CD4-positive, alpha-beta T cell treated with Interleukin-17A for 4 hours (primary cell): ENCODE results near the gene UMAD1.

Experiments used
- DNase-seq: peaks from one replicate; pipeline ENCODE4 v3.0.0-alpha.2; 2020; ENCODE audit warnings: mixed read lengths

The UMAD1 gene

DNA sequence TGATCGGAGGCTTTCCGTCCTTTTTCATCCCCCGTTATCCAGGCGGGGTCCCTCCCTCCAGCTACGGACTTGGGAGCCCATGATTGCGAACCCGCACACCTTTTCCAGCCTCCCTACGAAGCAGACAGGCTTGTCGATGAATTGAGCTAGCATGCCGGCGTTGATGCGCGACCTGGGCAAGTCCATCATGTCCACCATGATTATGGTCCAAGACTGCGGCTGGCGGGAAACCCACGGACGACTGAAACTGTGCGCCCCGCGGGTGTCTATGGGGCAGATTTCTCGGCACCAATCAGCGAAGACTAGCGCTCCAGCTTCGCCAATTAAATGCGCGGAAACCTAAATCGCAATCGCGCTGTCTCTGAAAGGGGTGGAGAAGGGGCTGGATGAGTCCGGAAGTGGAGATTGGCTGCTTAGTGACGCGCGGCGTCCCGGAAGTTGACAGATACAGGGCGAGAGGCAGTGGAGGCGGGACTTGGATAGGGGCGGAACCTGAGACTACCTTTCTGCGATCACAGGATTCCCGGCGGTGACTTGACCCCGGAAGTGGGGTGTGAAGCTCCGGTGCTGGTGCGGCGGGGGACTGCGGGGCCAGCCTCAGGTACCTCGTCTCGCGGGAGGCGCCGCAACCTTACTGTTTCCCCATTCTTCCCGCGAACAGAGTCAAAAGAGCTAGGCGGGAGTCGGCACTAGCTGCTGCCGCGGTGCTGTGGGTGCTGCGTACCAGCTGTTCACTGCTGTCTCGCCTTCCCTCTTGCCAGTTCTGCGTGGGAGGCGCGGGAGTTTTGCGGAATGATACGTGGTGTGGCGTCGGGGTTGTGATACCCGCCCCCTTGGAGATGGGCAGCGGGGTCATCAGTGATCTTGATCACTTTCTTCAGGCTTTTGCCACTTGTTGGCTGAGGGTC, at the start of gene UMAD1:
TSS of gene UMAD1 (plus strand) at position 532 of the 908 bp plus-strand sequence. CDS start 32,620 bp downstream, outside the sequence.
- DNase-seq: peak; percentile 98

GRCh38 chr7:7595451-7595850, 45.1 kb upstream of the UMAD1 start:
- no peak for DNase-seq

DNA sequence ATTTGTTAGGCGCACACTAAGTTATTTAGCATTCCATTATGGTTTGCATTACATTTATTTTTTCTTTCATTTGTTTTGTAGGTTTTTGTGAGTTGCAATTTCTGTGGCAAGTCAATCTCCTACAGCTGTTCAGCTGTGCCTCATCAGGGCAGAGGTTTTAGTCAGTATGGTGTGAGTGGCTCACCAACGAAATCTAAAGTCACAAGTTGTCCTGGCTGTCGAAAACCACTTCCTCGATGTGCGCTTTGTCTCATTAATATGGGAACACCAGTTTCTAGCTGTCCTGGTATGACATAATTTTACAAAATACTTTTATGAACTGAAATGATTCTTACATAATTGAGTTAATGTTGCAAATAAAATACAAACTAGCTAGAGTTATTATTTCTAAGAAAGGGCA, 44.4 kb upstream of the UMAD1 start:
- no peak for DNase-seq

DNA sequence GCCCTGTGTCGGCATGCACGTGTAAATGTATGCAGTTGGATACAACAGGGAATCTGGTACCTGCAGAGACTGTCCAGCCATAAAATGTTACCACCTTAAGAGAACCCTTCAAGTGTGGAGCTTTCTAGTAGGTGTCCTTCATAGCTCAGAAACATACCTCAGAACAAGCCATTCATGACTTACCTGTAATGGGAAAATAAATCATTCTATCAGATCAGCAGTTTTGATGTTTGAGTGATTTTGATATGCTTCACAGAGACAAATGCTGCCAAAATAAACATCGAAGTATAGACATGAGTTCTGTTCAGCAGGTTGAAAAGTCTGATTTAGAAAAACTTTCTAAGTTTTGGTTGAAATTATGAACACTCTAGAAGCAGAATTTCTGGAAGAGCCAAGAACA, 33.5 kb upstream of the UMAD1 start:
- DNase-seq: no peak

GRCh38 chr7:7609330-7609729, 31.2 kb upstream of the UMAD1 start:
- no peak for DNase-seq

- no peak for DNase-seq
These were observed 28.0 kb upstream of the UMAD1 start for GRCh38 chr7:7612519-7612918.

GRCh38 chr7:7613210-7613609, 27.3 kb upstream of the UMAD1 start:
- no peak for DNase-seq

- no peak for DNase-seq
These were observed 26.4 kb upstream of the UMAD1 start for GRCh38 chr7:7614018-7614741.

GRCh38 chr7:7617550-7617949, 23.0 kb upstream of the UMAD1 start:
- no peak for DNase-seq

- no peak for DNase-seq
These were observed 22.1 kb upstream of the UMAD1 start for GRCh38 chr7:7618410-7618809.

- DNase-seq: no peak
These were observed 20.3 kb upstream of the UMAD1 start for GRCh38 chr7:7620236-7620635.

- DNase-seq: no peak
These were observed 19.8 kb upstream of the UMAD1 start for GRCh38 chr7:7620644-7621210.

DNA sequence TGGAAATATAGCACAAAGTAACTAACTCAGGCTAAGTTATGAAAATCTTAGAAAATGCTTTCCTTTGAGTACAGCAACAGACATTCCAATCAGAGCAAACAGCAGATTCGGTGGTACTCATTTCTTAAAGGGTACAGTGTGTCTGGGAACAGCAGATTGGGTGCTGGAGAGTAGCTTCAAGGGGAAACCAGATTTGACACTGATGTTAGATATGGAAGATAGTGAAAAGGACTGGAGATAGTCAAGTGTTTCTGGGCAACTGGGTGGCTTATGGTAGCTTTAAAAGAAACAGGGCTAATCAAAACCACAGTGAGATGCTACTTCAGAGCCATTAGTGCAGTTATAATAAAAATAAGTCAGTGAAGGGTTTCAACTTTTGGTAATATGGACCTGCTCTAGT, 12.1 kb upstream of the UMAD1 start:
- DNase-seq: no peak

DNA sequence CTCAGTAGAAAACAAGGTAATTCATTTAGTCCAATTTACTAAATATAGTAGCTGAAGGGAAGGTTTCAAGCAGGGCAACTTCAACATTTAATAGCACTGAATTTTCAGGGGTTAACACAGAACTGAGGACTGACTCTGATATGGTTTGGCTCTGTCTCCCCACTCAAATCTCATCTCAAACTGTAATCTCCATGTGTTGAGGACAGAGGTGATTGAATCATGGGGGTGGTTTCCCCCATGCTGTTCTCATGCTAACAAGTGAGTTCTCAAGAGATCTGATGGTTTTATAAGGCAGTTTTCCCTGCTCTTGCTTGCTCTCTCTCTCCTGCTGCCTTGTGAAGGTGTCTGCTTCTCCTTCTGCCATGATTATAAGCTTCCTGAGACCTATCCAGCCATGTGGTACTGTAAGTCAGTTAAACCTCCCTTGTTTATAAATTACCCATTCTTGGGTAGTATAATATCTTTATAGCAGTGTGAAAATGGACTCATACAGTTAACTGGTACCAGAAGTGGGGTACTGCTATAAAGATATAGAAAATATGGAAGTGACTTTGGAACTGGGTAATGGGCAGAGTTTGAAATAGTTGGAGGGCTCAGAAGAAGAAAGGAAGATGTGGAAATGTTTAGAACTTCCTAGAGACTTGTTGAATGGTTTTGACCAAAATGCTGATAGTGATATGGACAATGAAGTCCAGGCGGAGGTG, 9.8 kb upstream of the UMAD1 start:
- DNase-seq: no peak

GRCh38 chr7:7639421-7639820, 1.1 kb upstream of the UMAD1 start:
- DNase-seq: no peak

- peak; percentile 50 for DNase-seq
These were observed 718 bp upstream of the UMAD1 start for GRCh38 chr7:7639847-7640220.

DNA sequence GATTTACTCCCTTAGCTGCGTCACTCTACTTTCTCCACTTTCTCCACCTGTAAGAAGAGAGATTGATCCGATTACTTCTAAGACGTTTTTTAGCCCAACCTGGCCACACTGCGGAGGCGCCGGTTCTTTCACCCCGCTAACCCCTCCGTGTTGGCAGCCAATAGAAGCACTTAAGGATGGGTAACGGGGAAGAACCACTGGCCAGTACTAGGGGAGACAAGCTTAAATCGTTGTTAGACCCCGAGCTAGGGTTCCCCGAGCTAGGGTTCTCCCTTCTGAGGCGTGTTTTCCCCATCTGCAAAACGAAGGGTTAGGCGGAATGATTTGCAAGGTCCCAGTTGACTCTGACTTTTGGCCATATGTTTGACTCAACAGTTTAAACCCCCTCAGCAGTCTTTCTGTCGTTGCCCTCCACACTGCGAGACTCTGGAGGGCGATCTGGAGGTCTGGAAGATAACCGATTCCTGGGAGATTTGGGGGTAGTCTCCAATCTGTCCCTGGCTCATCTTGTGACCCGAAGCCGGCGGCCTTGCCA, 644 bp downstream of the UMAD1 start:
- no peak for DNase-seq

DNA sequence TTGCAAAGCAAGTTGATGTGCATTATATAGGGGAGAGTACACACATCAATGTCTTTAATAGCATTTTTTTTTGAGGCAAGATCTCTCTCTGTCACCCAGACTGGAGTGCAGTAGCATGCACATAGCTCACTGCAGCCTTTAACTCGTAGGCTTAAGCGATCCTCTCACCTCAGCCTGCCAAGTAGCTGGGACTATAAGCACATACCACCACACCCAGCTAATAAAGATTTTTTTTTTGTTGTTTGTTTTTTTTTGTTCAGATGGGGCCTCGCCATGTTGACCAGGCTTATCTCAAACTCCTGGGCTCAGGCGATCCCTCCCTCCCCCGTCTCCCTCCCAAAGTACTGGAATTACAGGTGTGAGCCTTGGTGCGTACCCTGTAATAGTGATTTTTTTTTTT, 1.5 kb downstream of the UMAD1 start:
- no peak for DNase-seq

DNA sequence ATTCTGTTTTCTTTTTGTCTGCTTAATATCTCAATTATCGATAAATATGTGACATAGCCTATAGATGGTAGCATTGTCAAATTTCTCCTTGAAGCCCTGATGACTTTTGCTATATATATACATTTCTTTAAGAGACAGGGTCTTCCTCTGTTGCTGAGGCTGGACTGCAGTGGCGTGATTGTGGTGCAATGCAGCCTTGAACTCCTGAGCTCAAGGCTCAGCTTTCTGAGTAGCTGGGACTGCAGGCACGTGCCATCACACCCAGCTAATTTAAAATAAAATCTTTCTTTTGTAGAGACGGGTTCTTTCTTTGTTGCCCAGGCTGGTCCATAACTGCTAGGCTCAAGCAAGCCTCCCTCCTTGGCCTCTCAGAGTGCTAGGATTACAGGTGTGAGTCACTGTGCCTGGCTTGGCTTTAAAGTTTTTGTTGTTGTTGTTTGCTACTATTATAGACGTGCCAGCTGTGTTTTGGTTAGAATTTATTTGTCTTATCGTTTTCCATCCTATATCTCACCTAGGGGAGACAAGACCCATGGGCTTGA, 7.0 kb downstream of the UMAD1 start:
- no peak for DNase-seq

DNA sequence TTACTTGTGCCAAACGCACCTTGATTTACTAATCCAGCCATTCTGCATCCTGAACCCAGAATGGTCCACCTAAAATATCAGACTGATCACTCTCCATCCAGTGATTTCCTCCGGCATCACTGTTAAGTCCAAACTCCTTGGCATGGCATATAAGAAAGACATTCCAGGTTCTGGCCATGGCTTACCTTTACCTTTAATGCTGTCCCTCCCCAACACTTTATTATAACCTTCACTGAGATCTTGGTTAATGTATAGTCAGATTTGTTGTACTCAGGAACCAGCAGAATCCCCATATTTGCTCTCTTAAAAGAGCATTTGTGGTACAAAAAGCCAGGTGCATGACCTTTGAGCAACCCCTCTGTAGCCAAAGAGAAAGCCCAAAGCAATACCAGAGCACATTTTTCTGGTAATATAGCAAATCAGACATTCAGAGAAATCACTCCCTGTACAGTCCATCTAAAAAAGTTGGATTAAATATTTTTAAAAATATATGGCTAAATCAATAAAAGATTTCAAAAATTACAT, 10.2 kb downstream of the UMAD1 start:
- DNase-seq: no peak

DNA sequence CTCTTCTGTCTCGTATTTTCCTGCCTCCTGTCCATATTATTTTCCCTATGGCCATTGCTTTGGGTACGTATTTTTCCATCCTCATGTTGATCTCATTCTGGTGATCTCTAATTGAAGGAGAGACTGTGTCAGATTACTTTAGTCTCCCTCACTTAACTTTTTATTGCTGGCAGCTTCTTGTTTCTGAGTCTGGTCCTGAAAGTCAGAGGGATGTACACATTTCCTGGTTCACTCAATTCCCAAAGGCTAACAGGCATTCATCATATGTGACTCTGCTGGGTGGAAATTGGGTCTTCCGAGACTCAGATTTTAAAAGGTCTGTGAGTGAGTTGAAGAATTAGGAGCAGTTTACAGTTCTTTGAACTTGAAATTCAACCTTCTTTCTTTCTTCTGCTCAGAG, 10.9 kb downstream of the UMAD1 start:
- DNase-seq: no peak

DNA sequence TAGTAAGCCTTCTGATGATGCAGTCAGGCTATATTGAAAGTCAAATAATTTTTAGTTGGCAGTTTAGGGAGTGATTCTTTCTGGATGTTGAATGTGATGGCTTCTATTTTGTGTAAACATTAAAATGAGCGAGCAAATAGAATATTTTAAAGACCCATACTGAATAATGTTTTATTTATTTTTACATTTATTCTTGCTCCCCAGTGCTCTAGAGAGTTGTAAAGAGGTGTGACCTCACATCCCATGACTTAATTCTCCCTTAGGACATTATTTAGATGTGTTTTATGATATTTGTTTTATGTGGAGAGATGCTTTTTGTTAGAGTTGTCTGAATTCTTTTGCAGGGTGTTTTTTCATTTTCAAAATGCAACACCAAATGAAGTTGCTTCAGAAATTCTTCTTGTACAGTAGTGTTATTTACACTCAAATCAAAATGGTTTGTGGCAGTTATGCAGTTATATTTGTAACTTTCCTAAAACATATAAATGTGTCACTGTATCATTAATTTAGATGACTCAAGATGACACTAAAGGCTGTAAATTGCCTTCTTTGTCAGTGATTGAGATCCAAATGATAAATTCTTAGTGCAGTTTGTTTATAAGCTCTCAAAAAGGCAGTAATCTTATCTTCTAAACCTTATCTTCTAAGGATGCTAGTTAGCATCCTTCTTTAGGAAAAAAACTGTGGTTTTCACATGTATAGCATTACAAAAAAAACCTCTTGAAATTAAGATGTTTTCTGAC, 12.4 kb downstream of the UMAD1 start:
- DNase-seq: no peak
